GM18505 (cell line): ENCODE results near the gene GPR142.
"Not testable (repeated sequence)": the region's sequence is repeated elsewhere in the genome, so short reads cannot be mapped to it uniquely, and the experiment has no call there.

ENCODE experiments used
- ATAC-seq: cut with Tn5 transposase; IDR thresholded peaks from one replicate; pipeline ENCODE4 v1.9.1; 2021; ENCODE audit not compliant: unreplicated experiment
- POLR2A ChIP-seq: IDR thresholded peaks from 4 replicates; pipeline ENCODE4 v1.6.1; 2011; ENCODE audit warnings: borderline replicate concordance; ENCODE audit not compliant: insufficient read depth, insufficient read length; ENCODE audit errors: extremely low read depth

Gene GPR142

GRCh38 chr17:74403512-74404137 is 36.3 kb downstream of the GPR142 start:
- no peak for TF ChIP-seq POLR2A
- no peak for ATAC-seq

GRCh38 chr17:74404218-74404617 is 36.9 kb downstream of the GPR142 start:
- no peak for ATAC-seq
- TF ChIP-seq POLR2A = no peak

DNA sequence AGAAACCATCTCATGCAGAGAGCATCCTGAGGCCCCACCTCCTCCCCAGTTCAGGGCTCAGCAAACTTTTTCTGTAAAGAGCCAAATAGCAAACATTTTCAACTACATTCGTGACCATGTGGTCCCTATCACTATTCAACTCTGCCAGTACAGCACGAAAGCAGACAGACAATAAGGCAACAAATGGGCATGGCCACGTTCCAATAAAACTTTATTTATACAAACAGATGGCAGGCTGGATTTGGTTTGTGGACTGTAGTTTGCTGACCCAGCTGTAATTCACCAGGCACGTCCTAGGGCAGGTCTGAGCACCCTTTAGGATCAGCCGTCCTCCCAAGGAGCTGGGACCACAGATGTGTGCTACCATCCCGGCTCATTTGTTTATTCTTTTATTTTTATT is 37.5 kb downstream of the GPR142 start:
- no peak for ATAC-seq
- no peak for TF ChIP-seq POLR2A

- not testable (repeated sequence) for ATAC-seq
These were observed 38.0 kb downstream of the GPR142 start for GRCh38 chr17:74405311-74405710.

GRCh38 chr17:74407384-74407783 is 40.1 kb downstream of the GPR142 start:
- no peak for ATAC-seq
- TF ChIP-seq POLR2A = no peak

DNA sequence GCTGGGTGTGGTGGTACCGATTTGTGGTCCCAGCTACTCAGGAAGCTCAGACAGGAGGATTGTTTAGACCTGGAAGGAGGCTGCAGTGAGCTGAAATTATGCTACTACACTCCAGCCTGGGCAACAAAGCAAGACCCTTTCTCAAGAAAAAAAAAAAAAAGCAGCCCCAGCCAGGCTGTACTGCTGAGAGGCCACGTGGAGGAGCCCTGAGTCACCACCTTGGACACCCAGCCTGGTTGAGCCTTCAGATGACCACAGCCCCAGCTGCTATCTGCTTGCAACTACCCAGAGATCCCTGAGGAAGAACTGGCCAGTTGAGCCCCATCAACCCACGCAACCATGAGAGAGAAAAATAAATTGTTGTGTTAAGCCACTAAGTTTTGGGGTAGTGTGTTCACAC is 41.0 kb downstream of the GPR142 start:
- TF ChIP-seq POLR2A = no peak
- no peak for ATAC-seq

GRCh38 chr17:74408815-74409214 is 41.5 kb downstream of the GPR142 start:
- no peak for TF ChIP-seq POLR2A
- ATAC-seq = no peak

DNA sequence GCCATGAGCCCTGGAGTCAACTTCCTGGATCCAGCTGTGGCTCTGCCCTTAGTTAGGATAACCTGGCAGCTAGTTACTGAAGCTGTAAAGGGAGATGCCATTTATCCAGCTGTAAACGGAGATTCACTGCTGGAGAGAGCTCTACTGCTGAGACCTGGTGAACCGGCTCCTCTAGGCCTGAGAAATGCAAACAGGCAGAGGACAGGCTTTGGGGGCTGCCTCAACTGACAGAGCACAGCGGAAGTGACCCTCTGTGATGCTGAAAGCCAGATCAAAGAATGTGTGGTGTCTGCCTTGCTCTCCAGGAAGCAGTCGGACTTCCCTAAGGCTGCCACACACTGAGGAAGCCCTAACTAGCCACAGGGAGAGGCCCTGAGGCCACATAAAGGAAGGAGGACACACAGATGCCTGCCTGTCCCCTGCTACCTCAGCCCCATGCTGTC is 42.7 kb downstream of the GPR142 start:
- ATAC-seq = no peak
- no peak for TF ChIP-seq POLR2A

- TF ChIP-seq POLR2A = no peak
- no peak for ATAC-seq
These were observed 45.3 kb downstream of the GPR142 start for GRCh38 chr17:74412581-74412980.

- TF ChIP-seq POLR2A = no peak
- ATAC-seq = no peak
These were observed 46.2 kb downstream of the GPR142 start for GRCh38 chr17:74413491-74413890.

DNA sequence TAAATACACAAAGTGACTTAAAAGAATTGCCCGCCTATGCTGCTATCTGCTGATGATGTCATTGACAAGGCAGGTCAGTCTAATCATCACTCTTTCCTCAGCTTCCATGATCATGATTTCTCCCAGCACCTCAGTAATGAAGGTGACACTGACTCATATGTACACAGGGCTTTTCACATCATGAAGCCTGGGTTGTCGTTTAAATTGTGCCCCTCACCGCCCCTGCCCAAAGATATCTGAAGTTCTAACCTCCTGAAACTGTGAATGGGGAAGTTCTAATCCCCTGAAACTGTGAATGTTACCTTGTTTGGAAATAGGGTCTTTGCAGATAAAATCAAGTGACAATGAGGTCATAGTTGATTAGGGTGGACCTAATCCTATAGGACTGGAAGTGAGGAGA is 47.2 kb downstream of the GPR142 start:
- TF ChIP-seq POLR2A = no peak
- no peak for ATAC-seq

GRCh38 chr17:74415608-74416396 is 48.5 kb downstream of the GPR142 start:
- ATAC-seq = no peak
- TF ChIP-seq POLR2A = no peak

- TF ChIP-seq POLR2A = no peak
- ATAC-seq = no peak
These were observed 50.1 kb downstream of the GPR142 start for GRCh38 chr17:74417178-74418045.
